HG03196 (cell line): ENCODE results near the gene EYA4.

Experiments used
- ATAC-seq: cut with Tn5 transposase; IDR thresholded peaks from one replicate; pipeline ENCODE4 v1.9.1; 2021; ENCODE audit not compliant: unreplicated experiment

EYA4 gene

DNA sequence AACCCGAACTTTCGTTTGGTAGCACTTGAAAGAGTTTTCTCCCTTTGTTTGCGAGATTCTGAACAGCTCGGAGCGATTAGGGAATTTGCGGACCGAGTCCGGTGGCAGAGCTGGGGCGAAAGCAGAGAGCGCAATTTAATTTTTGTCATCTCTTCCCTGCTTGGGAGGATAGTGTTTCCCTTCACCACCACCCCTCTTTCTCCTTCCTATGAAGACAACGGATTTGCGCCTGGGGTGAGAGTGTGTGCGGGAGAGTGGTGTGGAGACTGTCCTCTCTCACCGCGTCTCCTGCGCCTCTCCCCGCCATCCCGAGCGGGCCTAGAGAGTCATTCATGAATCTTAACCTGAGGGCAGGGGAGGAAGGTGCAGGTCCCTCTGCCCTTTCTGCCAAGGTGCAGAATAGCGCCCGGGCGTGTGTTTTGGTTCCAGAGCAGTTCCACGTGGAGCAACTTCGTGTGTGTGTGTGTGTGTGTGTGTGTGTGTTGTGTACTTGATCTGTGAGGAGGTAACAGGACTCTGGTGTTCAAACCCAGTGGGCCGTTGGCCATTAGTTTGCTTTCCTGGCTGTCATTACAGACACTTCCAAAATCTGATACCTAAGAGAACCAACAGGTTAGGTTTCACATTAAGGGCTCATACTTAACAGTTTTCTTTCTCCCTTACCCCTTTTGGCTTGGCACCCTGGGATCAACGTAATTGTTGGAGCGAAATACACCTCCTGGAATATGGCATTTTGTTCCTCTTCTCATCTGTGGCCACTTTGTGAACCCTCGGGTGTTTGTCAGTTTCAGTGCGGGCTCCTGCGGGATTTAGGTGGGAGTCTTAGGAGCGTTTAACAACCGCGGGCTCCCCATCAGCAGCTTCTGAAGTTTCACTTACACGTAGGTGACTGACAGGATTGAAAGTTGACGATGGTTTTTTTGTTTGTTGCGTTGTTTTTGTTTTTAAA lies 1.8 kb downstream of the EYA4 start:
- ATAC-seq: no peak

DNA sequence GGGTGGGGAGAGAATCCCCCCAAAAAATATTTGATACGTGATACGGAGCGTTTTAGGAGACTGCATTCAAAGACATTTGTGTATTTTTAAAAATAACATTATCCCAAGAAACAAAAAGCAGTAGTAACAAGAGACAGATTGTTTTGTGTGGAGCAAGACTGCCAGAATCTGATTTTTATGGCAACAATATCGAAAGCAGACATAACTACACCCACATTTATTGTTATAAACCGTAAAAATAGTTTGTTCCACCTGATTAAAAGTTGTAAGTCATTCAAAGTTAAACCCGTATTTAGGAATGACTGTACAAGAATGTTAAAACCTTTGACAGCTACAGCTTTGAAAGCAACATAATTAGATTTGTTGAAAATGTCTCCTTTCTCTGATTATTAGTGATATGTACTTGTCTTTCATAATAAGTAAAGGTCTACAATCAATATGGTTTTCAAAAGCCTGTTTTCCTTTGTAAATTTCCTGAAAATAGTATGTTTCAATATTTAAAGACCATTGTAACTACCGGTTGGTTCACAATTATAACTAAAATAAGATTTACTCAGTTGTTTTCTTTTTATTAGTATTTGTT lies 2.7 kb downstream of the EYA4 start:
- ATAC-seq: no peak

DNA sequence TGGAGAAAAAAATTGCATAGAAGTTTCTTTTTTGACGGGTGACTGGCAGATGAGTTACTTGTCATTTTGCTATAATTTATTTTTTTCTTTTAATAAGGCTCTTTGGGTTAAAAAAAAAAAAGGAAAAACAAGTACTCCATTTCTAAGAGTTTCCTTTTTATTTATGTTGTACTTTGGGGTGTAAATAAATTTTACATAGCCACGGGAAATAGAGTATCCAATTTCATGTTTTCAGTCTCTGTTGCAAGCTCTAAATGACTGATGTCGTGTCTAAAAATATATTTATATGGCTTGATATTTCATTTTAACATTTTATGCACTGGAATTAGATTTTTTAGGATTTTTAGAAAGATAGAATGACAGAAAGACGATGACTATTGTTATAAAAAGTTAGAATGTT lies 3.4 kb downstream of the EYA4 start:
- ATAC-seq: no peak

DNA sequence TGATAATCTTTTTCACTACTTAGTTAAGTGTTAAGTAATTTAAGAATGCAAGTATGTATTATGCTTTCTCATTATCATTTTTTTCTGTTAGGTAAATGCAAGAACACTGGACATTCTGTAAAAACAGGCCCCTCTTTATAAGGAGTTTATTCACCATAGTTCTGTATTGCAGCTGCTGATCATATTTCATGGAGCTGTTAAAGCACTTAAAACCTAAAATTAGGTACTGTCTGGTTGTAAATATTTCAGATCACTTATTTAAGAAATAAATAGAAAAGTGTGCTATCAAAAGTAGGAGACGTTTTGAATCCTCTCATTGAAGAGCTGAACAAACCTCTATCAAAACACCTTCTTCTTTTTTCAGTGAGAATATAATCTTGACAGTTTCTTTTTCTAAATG lies 3.9 kb downstream of the EYA4 start:
- no peak for ATAC-seq

DNA sequence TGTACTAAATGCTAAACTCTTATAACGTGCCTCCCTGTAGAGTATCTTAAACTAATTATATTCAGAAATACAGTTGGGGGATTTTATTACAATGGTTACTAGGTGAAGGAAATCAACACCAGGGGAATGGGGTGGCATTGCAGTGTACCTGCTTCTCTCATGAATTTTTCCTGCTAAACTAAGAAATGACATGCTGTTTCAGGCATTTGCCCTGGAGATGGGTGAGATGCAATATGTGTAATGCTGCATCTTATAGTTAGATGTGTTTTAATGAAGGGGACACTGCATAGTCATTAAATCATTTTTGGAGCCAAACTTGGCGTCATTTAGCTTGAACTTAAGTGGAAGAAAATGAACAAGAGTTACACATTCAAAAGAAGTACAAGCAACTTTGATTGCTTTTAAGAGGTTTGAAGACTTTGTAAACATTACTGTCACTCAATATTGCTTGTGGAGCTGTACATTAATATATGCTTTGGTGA lies 4.3 kb downstream of the EYA4 start:
- ATAC-seq: no peak

DNA sequence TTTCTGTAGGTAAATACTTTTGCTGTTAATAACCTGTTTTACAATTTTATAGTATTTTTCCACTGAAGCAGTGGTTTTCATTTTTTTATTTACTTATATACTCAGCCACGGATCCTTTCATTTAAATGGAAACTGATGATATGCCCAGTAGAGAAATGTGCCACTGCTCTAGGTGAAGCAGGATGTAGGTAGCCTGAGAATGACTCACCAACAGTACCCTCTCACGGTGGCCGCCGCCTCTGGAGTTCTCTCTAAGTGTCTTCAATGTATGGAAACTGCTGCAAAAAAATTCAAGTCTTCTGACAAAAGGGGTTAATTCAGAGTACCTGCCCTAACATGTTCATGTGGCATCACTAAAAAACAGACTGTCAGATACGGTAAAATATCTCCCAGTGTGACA lies 6.4 kb downstream of the EYA4 start:
- ATAC-seq: no peak

DNA sequence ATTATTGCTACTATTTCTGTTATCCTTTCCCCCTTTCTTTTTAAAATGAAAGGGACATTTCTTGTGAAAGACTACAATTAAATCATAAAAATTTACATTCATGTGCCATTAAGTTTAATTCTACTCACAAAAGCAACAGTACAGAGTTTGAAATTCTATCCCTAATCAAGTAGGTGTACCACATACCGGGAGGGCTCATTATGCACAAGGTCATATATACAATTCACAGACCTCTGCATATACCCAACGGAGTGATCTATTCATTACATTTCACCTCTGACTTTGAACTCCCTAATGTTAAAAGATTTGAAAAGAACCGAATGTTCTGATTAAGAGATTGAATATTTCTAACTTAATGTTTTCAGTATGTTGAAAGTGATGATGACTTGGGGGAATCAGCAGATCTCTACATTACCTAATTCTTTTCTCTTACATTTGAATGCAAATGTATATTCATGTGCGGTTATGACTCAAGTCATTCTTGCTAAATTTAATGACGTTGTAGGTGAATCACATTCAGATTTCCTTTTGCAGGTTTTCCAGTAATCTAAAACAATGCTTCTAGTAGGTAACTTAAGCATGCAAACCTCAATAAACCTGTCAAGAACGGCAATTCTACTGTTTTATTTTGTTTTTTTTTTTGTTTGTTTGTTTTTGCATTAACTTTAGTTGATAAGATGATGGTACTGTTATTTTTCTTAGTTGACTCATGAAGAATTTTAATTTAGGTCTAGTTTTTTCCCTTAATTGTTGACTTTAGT lies 7.3 kb downstream of the EYA4 start:
- ATAC-seq: no peak

DNA sequence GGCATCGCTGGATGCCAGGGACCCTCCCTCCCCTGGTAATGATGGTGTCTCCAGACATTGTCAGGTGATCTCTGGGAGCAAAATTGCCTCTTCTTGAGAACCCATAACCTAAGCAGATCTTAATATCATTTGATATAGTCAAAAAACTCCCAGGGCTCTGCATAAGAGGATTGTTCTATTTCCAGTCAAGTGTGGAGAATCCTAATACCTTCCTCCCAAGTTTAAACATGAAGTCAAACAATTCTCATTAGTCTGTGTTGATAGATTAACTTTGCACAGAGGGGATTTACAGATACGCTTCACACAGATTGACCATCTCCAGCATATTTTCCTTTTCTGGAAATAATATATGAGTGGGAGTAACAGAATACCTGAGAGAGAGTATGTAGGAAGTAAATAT lies 10.5 kb downstream of the EYA4 start:
- ATAC-seq: no peak

DNA sequence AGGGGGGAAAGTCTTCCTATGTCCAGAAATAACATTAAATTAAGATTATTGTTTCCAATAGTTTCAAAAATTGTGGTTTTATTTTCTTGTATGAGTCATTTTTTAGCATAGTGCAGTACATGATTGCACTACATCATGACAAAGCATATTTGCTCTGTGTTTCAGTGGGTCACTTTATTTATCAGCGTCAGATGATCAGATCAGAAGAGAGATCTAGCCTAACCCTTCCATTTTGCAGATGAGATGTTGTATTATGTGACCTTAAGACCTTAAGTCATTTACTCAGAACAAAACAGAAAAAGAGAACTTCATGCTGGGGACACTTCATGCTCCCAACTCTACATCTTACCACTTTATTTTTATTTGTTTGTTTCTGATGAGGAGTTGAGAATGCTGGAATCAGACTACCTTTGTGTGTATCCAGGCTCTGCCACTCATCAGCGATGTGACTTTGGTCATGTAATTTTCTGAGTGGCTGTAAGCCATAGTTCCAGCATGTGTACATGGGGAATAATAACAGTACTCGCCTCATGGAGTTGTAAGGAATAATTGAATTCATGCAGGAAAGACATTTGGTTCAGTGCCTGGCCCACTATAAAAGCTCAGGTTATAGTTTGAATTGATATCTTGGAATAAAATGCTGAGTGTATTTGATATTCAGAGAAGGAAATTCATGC lies 13.5 kb downstream of the EYA4 start:
- no peak for ATAC-seq

DNA sequence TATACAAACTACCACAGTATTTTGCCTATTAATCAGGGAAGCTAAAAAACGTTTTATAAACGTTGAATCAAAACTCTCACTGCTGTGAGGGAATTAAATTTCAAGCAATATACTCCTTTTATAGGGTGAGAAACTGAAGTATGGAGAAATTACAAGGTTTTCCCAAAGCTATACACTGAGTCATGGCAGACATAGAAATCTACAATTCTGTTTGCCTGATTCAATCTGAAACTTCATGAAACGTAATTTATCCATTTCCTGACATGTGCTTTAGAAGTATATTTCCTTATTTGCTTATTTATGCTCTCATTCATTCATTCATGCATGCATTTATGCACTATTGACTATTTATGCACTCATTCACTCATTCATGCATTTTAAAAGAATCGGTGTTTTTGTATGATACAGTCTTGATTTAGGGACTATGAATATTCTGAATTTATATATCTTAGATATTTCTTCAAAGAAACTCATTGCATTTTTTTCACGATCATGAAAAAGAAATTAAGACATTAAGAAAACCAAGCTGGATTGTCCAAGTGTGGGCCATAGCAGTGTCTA lies 16.5 kb downstream of the EYA4 start:
- no peak for ATAC-seq

DNA sequence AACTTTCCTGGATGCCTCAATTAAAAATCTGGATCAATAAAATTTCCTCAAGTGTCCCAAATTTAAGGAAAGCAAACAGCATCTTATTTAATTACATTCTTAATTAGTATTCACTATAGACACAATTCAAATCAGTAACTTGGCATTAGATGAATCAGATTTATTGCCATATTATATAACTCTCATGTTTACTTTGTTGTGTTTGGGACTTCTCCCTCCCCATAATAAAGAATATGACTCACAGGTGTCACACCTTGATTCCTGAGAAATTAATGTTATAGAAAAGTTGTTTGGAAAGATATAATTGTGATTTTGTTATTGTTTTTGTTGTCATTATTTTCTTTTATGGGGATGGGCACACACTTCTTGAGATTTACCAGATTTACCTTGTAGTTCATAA lies 18.4 kb downstream of the EYA4 start:
- ATAC-seq: no peak

DNA sequence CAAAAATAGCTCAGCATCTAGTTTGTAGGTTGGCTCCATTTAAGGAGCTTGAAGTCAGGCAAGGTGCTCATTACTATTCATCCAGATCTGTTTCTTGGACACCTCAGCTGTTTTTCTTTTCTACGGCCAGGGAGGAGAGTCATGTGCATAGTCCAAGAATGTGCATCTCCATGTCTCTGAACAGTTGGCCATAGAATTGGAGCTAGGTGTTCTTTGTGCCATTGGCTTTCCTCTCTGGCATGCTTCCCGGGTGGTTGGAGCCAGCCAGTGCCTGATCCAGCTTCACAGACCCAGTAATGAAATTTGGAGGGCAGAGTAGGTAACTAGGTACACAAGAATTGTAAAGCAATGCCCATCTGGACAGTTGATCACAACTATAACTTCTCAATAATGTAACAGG lies 21.6 kb downstream of the EYA4 start:
- no peak for ATAC-seq

DNA sequence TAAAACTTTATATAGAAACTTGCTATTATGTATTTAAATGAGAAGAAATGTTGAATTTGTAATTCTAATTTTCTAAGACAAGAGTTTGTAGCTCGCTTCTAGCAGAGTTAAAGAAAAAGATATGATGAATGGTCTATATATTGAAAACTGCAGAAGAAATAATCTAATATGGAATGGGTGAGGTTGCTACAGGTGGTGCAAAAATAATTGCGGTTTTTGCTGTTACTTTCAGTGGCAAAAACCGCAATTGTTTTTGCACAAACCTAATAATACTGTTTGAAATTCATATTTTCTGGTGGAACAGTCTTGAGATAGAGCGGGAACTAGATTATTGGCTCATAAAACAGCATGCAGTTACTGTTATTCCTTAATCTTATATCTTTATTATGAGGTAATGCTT lies 23.9 kb downstream of the EYA4 start:
- no peak for ATAC-seq

DNA sequence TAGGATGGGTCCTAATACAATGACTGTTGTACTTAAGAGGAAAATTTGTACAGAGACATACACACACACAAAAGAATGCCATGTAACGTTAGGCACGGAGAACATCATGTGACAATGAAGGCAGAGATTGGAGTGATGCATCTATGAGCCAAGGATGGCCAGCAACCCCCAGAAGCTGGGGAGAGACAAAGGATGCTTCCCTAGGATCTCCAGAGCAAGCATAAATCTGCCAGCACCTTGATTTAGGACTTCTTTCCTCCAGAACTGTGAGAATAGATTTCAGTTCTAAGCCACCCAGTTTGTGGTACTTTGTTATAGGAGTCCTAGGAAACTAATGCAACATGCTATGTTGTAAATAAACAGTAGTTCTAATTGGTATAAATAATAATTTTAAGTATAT lies 25.0 kb downstream of the EYA4 start:
- no peak for ATAC-seq

DNA sequence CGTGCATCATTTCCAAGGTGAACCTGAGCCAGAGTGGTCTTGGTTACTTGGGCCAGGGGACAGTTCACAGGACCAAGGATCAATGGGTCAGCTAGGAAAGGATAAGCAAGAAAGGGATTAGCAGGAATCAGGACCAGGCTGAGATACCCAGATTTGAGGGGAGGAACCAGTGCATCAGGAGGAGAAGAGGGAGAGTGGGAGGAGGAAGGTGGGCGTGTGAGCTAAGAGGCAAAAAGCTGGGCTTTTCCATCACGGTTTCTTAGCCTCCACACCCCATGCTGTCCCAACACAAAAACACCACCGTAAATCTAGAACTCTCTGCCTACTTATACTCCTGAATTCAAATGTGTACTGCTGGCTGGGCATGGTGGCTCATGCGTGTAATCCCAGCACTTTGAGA lies 27.5 kb downstream of the EYA4 start:
- no peak for ATAC-seq

DNA sequence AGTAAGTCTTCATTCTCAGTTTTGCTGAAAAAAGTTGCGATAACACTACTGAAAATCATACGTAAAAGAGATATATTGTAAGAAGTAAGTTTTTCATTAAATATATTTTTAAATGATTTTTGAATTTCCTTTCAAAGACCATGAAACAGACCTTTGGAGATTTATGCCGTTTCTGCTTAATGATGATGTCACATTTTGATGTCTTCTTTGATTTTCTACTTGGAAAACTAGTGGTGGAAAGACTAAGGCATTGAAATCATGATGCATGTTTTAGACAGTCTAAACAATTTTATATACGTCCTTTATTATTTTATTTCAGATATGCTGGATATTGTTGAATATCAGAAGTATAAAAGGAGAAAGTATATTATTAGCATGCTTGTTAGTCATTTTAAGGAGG lies 33.7 kb downstream of the EYA4 start:
- ATAC-seq: no peak

DNA sequence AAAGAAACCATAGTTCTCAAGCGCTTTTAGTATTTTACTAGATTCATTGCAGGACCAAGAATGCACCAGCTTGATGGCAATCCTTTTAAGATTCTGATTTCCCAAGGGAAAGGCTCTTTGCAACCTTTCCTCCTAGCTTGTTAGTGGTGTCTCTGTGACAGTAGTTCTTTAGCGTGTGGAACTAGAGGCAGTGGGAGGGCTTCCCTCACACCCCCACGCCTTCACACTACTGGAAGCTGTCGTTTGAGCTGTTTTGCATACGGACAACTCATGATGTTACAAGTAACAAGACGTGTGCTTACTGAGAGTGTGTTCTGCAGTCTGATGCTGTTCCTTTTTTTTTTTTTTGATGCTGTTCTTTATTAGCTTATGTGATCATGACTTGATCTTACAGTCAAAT lies 34.1 kb downstream of the EYA4 start:
- ATAC-seq: no peak

DNA sequence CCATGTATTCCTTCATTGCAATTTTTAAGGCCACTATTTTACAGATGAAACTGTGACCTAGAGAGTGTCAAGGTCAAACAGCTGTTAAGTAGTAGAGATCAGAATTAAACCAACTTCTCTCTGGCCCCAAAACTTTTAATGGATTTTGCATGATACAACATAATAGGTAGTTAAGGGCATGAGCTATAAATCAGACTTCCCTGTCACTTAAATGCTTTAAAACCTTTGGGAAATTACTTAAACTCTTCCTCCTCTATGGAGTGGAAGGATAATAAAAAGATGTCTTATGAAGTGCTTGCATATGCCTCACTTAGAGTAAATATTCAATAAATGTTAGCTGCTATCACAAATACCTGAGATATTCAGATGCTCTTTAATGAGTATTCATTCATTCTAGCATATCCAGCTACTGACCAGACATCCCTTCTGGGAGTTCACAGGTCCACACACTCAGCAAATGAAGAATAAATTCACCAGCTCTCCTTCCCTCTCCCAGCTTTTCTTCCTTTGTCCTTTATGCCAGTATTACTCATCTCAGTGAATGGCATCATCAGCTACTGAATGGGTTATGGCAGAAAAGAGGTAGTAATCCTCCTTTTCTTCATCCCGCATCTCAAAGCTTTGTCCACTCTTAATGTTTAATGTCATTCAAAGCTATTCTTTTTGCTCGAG lies 36.2 kb downstream of the EYA4 start:
- ATAC-seq: no peak

DNA sequence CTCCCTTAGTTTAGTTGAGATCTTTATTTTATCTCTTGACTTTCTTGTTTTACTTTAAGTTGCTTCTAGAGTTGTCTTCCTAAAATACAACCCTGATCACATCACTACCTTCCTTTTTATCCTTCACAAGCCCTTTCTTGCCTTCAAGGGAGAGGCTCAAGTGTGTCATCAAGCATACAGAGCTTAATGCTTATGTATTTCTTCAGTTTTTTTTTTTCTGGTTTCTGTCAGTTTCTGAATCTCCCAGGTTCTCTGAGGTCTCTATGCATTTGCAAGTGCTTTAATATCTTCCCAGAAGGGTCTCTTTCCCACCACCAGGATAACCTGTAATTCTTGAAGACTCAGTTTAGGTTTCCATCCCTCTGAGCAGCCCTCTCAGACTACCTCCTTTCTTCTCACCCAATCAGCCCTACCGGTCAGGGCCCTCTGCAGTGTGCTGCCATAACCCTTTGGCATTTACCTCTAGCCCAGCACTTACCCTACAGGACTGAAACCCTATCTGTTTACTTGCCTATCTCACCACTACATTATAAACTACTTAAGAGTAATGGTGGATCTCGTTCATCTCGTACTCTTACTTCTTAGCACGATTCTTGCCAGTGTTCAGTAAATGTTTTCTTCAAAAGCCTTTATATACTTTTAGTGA lies 36.9 kb downstream of the EYA4 start:
- no peak for ATAC-seq

DNA sequence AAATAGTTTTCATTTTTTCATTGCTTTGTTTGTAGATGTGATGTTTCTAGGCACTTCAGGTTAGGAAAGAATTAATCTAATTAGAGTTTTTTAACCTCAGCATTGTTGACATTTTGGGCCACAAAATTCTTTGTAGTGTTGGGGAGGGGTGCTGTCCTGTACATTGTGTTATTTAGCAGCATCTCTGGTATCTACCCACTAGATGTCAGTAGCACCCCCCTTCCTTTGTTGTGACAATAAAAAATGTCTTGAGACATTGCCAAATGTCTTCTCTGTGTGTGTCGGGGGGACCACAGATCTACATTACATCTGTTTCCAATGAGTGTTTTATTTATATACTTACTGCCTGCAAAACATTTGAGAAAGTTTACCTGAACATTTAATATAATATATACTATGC lies 45.6 kb downstream of the EYA4 start:
- no peak for ATAC-seq
